HUES64 (cell line): ENCODE measurements around the gene DNAH17.

Source experiments
- H3K27ac ChIP-seq: 2 replicates; pipeline ENCODE4 v1.7.0; 2013; ENCODE audit warnings: low read depth, low read length, inconsistent platforms
- H3K27me3 ChIP-seq: 2 replicates; pipeline ENCODE4 v1.6.1; 2013; ENCODE audit warnings: mild to moderate bottlenecking, low read length; ENCODE audit not compliant: insufficient read depth
- H3K36me3 ChIP-seq: 2 replicates; pipeline ENCODE4 v1.6.1; 2013; ENCODE audit warnings: mild to moderate bottlenecking, low read length; ENCODE audit not compliant: insufficient read depth
- H3K4me1 ChIP-seq: 2 replicates; pipeline ENCODE4 v1.6.1; 2013; ENCODE audit warnings: mild to moderate bottlenecking, low read length, moderate library complexity; ENCODE audit not compliant: insufficient read depth
- H3K4me3 ChIP-seq: 2 replicates; pipeline ENCODE4 v1.5.1; 2013; ENCODE audit warnings: mild to moderate bottlenecking, low read length, moderate library complexity
- H3K9ac ChIP-seq: 2 replicates; pipeline ENCODE4 v1.6.1; 2013; ENCODE audit warnings: mild to moderate bottlenecking, low read depth, low read length
- H3K9me3 ChIP-seq: 2 replicates; pipeline ENCODE4 v1.6.1; 2013; ENCODE audit warnings: low read depth, low read length; ENCODE audit not compliant: insufficient read depth
- WGBS: fragments of 150-250, 120-280 bp; methylation state at CpG from one replicate; pipeline ENCODE4 v1.1.7; 2013; ENCODE audit warnings: missing lambda C conversion rate; 5-methylcytosine and 5-hydroxymethylcytosine counted together

The DNAH17 gene

GRCh38 chr17:78448356-78448993 lies 128.7 kb downstream of the DNAH17 start:
- H3K27me3 ChIP-seq = no peaks in the 10 kb centered on the region; the same call in 1 of the 2 replicates

GRCh38 chr17:78446833-78447232 lies 130.4 kb downstream of the DNAH17 start:
- Histone ChIP-seq H3K9ac (no peak overlapping the region), H3K27ac (no peak overlapping the region), H3K9me3 (no peaks in the 10 kb centered on the region), H3K4me1 (no peaks in the 10 kb centered on the region), H3K36me3 (no peaks in the 10 kb centered on the region), H3K27me3 (no peaks in the 10 kb centered on the region; the same call in 1 of the 2 replicates), H3K4me3 (no peak overlapping the region)
- 90% methylated on average over 7 of the region's 7 CpGs for WGBS

More at GRCh38 chr17:78448356-78448993, 128.7 kb downstream of the DNAH17 start:
- no peak overlapping the region for H3K27ac ChIP-seq
- H3K4me1 ChIP-seq = no peaks in the 10 kb centered on the region
- H3K36me3 ChIP-seq = no peaks in the 10 kb centered on the region
- H3K4me3 ChIP-seq = no peak overlapping the region
- no peak overlapping the region for H3K9ac ChIP-seq
- H3K9me3 ChIP-seq = no peaks in the 10 kb centered on the region
- WGBS = 67% methylated on average over 4 of the region's 5 CpGs

- no peaks in the 10 kb centered on the region for H3K36me3 ChIP-seq
- no peak overlapping the region for H3K4me3 ChIP-seq
- H3K27me3 ChIP-seq = no peaks in the 10 kb centered on the region
- no peaks in the 10 kb centered on the region for H3K9me3 ChIP-seq
- no peak overlapping the region for H3K9ac ChIP-seq
- H3K4me1 ChIP-seq = no peaks in the 10 kb centered on the region
- H3K27ac ChIP-seq = no peak overlapping the region
- WGBS = 94% methylated on average over 20 of the region's 20 CpGs
Observed at GRCh38 chr17:78444392-78444791, 132.8 kb downstream of the DNAH17 start.

GRCh38 chr17:78442648-78443218 lies 134.5 kb downstream of the DNAH17 start:
- no peaks in the 10 kb centered on the region for H3K27me3 ChIP-seq
- H3K36me3 ChIP-seq = no peaks in the 10 kb centered on the region
- no peak overlapping the region for H3K9ac ChIP-seq
- H3K9me3 ChIP-seq = no peaks in the 10 kb centered on the region
- WGBS = 83% methylated on average over 19 of the region's 19 CpGs
- H3K27ac ChIP-seq = no peak overlapping the region
- H3K4me1 ChIP-seq = no peaks in the 10 kb centered on the region
- H3K4me3 ChIP-seq = no peak overlapping the region

DNA sequence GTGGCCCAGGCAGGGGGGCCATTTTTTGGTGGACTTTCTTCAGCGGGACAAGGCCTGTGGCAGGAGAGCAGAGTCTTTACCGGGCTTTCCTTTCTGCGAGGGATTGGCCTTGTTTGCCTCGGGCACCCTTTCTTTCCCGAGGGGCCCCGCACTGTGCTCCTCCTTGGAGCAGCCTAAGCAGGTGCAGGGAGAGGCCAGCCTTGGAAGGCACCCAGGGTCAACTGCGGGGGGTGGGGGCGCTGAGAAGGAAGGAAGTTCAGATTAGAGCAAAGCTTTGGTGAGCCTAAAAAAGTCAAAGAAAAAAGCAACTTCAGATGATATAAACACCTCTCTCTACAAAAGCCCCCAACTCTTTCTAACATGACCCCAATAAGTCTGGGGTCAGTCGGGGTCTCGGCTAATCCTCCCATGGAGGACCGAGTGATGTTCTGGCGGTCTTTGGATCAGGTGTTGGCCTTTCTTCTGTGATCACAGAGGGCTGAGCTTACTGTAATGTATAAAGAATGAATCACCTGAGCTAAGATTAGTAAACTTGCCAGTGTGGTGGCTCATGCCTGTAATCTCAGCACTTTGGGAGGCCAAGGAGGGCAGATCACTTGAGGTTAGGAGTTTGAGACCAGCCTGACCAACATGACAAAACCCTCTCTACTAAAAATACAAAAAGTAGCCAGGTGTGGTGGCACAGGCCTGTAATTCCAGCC lies 135.8 kb downstream of the DNAH17 start:
- Histone ChIP-seq H3K27ac (no peak overlapping the region), H3K9me3 (no peaks in the 10 kb centered on the region), H3K4me1 (no peaks in the 10 kb centered on the region), H3K4me3 (no peak overlapping the region), H3K27me3 (no peaks in the 10 kb centered on the region), H3K36me3 (no peaks in the 10 kb centered on the region), H3K9ac (no peak overlapping the region)
- WGBS = 76% methylated on average over 11 of the region's 12 CpGs

DNA sequence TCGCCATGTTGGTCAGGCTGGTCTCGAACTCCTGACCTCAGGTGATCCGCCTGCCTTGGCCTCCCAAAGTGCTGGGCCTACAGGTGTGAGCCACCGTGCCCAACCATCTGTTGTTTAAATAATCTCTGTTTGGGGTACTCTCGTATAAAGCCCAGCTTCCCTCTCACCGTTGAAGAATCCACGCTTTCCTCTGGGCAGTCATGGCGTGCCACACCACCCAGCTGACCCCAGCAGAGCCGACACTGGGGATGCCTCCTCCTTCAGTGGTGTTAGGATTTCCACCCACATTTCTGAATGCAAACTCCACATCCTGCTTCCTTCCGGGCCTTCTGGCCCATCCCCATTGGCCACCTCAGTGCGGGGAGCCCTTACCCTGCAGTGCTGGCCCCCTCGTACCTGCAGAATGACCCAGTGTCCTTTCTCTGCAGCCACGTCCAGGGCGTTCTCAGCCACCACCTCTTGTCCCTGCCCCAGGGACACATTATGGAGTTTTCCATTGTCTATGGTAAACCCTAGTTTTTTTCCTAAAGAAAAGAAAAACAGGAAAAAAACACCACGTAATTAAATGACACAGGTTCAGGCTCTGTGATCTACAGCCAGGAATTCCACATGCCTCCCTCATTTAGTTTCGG lies 138.4 kb downstream of the DNAH17 start:
- 92% methylated on average over 16 of the region's 16 CpGs for WGBS

DNA sequence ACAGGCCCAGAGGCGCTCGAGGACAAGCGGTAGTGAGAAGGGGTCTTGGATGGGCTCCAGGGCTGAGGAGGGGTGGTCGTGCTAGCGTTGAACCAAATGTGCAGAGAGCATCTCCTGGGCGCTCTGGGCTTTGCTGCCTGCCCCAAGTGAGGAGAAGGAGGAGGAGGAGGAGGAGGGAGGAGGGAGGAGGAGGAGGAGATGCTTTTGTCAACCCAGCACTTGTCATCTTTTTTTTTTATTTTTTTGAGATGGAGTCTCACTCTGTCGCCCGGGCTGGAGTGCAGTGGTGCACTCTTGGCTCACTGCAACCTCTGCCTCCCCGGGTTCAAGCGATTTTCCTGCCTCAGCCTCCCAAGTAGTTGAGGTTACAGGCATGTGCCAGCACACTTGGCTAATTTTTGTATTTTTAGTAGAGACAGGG lies 138.9 kb downstream of the DNAH17 start:
- Histone ChIP-seq H3K4me1 (0 out of 2 replicates have a peak, but pooled peaks cover 13% of the 10 kb centered on the region), H3K27ac (no peak overlapping the region), H3K9ac (no peak overlapping the region), H3K36me3 (no peaks in the 10 kb centered on the region), H3K9me3 (no peaks in the 10 kb centered on the region), H3K27me3 (no peaks in the 10 kb centered on the region), H3K4me3 (no peak overlapping the region)
- 96% methylated on average over 10 of the region's 10 CpGs for WGBS

More for the DNA sequence above, 138.4 kb downstream of the DNAH17 start:
- H3K27me3 ChIP-seq = no peaks in the 10 kb centered on the region
- H3K9me3 ChIP-seq = no peaks in the 10 kb centered on the region
- no peak overlapping the region for H3K27ac ChIP-seq
- H3K9ac ChIP-seq = no peak overlapping the region
- H3K4me3 ChIP-seq = no peak overlapping the region
- H3K4me1 ChIP-seq = 0 out of 2 replicates have a peak, but pooled peaks cover 13% of the 10 kb centered on the region
- H3K36me3 ChIP-seq = no peaks in the 10 kb centered on the region

DNA sequence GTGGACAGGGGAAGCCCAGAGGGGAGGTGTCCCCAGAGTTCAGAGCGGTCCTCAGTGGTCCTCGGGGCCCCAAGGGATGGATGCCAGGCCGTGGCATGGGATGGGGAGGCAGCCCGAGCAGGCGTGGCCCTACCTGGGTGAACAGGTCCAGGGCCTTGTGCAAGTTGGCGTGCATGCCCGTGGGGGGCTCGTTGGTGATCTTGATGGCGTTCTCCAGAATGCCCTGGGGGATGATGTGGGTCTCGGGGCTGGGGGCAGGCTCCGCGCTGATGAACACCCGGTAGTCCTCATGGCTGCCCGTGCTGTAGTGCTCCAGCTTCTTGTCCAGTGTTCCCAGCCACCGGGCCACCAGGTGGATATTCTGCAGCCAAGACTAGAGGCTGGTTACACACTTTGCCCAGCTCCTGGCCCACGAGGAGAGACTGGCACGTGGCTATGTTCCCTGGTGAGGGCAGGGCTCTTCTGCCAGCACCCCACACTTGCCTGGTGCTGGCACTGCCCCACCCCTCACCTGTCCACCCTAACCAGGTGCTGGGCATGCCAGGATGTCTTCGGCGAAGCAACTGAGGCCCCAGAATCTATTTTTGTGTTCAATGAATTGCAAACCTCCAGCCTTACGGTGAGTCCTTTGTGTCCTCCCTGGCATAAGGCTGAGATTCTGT lies 139.6 kb downstream of the DNAH17 start:
- 0 out of 2 replicates have a peak, but pooled peaks cover 13% of the 10 kb centered on the region for H3K4me1 ChIP-seq
- H3K9ac ChIP-seq = no peak overlapping the region
- 92% methylated on average over 20 of the region's 20 CpGs for WGBS
- H3K27ac ChIP-seq = no peak overlapping the region
- H3K36me3 ChIP-seq = no peaks in the 10 kb centered on the region
- H3K9me3 ChIP-seq = no peaks in the 10 kb centered on the region
- no peak overlapping the region for H3K4me3 ChIP-seq
- no peaks in the 10 kb centered on the region for H3K27me3 ChIP-seq

- WGBS = 86% methylated on average over 19 of the region's 19 CpGs
- H3K4me1 ChIP-seq = peaks cover 22% of the 10 kb centered on the region; the same call in 1 of the 2 replicates
- no peaks in the 10 kb centered on the region for H3K36me3 ChIP-seq
- H3K9ac ChIP-seq = no peak overlapping the region
- no peak overlapping the region for H3K4me3 ChIP-seq
- H3K27me3 ChIP-seq = no peaks in the 10 kb centered on the region
- no peak overlapping the region for H3K27ac ChIP-seq
- no peaks in the 10 kb centered on the region for H3K9me3 ChIP-seq
Observed at GRCh38 chr17:78435330-78436005, 141.7 kb downstream of the DNAH17 start.

DNA sequence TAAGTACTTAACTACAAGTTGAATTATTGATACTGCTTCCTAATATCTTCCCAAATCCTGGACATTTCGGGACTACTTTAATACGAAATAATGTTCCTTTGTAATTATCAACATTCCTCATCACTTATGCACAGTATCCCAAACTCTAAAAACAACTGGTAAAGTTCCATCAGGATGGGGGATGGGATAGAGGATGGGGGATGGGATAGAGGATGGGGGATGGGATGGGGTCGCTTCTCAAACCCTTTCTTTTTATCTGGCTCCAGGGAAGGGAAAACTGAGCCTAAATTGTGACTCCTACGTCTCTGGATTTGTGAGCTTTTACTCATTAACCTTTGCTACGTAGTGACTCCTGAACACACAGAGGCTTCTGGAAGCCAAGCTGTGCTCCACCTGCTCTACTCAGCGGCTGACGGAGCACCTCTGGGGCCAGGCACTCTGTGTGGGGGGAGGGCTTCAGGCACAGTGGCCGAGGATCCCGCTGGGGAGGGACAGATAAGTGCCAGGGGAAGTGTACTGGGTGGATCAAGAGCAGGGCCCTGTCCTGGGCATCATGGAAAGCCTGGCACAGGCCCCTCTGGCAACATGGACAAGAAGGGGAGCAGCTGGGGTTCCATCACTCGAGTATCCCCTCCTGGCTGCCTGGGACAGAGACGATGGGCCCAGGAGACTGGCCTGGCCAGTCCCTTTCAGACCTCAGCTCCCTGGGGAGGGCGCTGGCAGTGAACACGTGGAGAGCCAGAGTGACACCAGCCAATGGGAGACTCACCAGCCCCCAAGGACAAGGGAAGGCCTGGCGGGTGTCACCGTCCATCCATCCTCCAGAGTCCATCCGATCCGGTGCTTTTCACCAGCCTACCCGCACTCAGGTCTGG lies 142.5 kb downstream of the DNAH17 start:
- no peak overlapping the region for H3K27ac ChIP-seq
- no peaks in the 10 kb centered on the region for H3K27me3 ChIP-seq
- H3K4me1 ChIP-seq = peaks cover 22% of the 10 kb centered on the region; the same call in 1 of the 2 replicates
- H3K4me3 ChIP-seq = no peak overlapping the region
- H3K9me3 ChIP-seq = no peaks in the 10 kb centered on the region
- H3K36me3 ChIP-seq = no peaks in the 10 kb centered on the region
- WGBS = 76% methylated on average over 18 of the region's 18 CpGs
- H3K9ac ChIP-seq = no peak overlapping the region
